GM18907 (cell line): Measurements from ENCODE around the gene LANCL2.
A peak's percentile ranks its signal among the peaks of the same experiment; 100 is the strongest.
"Not testable (repeated sequence)": the region's sequence is repeated elsewhere in the genome, so short reads cannot be mapped to it uniquely, and the experiment has no call there.

Experiments
- ATAC-seq: cut with Tn5 transposase; IDR thresholded peaks from one replicate; pipeline ENCODE4 v1.9.1; 2021; ENCODE audit warnings: mild to moderate bottlenecking, moderate library complexity; ENCODE audit not compliant: unreplicated experiment

Gene LANCL2, protein sequence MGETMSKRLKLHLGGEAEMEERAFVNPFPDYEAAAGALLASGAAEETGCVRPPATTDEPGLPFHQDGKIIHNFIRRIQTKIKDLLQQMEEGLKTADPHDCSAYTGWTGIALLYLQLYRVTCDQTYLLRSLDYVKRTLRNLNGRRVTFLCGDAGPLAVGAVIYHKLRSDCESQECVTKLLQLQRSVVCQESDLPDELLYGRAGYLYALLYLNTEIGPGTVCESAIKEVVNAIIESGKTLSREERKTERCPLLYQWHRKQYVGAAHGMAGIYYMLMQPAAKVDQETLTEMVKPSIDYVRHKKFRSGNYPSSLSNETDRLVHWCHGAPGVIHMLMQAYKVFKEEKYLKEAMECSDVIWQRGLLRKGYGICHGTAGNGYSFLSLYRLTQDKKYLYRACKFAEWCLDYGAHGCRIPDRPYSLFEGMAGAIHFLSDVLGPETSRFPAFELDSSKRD

DNA sequence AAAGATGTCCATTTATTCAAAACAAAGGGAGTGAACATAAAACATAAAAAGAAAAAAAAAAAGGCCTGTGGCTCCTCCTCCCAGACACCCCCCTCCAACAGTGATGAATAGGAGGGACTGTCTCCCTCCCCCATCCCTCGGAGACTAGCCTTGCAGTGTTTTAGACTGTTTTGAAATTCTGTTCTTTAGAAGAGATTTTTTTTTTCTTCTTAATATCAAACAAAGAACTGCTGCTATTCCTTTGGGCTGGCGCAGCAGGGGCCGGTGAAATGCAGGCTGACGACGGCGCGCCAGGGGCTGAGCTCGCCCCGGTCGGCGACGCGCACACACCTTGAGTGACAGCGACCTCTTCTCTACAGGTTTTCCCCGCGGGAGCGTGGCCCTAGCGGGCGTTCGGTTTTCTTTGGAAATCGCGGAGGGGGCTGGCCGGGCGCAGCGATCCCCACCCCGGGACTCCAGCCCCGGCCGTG lies at the start of gene LANCL2:
LANCL2 (plus strand) TSS at position 133 of the 470 bp plus-strand sequence. CDS start 689 bp downstream, outside the sequence.
- peak; percentile 43 for ATAC-seq

- no peak for ATAC-seq
Observed at GRCh38 chr7:55325371-55325792, 39.8 kb upstream of the LANCL2 start.

GRCh38 chr7:55326081-55326835 lies 38.9 kb upstream of the LANCL2 start:
- no peak for ATAC-seq

GRCh38 chr7:55326945-55327626 lies 38.1 kb upstream of the LANCL2 start:
- ATAC-seq: no peak

- no peak for ATAC-seq
Observed at GRCh38 chr7:55335151-55335550, 30.0 kb upstream of the LANCL2 start.

DNA sequence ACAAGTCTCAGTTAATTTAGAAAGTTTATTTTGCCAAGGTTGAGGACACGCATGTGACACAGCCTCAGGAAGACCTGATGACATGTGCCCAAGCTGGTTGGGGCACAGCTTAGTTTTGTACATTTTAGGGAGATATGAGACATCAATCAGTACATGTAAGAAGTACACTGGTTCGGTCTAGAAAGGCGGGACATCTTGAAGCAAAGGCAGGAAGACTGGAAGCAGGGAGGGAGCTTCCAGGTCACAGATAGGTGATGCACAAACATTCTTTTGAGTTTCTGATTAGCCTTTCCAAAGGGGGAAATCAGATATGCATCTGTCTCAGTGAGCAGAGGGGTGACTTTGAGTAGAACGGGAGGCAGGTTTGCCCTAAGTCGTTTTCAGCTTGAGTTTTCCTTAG lies 29.4 kb upstream of the LANCL2 start:
- ATAC-seq: no peak

- ATAC-seq: no peak
Observed at GRCh38 chr7:55336540-55336939, 28.6 kb upstream of the LANCL2 start.

DNA sequence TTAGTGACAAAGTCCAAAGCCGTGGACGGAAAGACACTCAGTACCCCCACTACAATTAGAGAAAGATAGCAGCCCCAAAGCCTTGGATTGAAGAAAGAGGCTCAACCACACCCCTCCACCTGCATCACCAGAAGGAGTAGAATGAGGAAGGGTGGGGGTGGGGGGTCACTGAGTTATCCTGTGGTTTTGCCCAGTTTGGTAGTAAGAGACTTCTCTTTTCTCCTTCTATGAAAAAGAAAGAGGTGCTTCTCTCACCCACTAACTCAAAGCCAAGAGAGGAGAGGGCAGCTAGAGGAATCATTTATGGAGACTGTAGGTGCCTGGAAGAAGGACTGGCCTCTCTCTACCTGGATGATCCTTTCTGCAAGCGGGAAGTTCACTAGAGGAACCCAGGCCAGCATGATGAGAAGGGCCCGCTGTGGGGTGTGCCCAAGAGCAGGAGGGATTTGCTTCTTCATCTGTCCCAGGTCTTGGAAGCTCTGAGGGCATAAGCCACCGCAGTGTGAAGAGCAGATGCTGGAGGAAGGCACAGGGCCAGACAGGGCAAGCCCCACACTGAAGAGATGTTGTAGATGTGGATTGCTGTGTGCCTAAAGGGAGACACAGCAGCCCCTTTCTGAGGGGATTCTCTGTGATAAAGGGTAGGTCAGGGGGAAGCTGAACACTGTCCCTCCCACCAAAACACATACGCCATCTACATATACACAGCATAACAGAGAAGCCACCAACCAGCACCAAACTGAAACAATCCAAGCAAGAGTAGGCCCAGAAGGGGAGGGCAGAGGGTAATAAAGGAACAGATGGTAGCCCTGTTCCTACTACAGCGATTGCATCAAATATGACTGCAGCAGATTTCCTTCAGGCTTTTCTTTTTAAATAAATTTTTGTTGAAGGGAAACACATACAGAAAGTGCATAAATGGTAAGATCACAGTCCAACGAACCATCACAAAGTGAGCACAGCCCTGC lies 25.8 kb upstream of the LANCL2 start:
- no peak for ATAC-seq

GRCh38 chr7:55342216-55342871 lies 22.8 kb upstream of the LANCL2 start:
- no peak for ATAC-seq

- ATAC-seq: no peak
Observed at GRCh38 chr7:55343002-55343781, 21.9 kb upstream of the LANCL2 start.

DNA sequence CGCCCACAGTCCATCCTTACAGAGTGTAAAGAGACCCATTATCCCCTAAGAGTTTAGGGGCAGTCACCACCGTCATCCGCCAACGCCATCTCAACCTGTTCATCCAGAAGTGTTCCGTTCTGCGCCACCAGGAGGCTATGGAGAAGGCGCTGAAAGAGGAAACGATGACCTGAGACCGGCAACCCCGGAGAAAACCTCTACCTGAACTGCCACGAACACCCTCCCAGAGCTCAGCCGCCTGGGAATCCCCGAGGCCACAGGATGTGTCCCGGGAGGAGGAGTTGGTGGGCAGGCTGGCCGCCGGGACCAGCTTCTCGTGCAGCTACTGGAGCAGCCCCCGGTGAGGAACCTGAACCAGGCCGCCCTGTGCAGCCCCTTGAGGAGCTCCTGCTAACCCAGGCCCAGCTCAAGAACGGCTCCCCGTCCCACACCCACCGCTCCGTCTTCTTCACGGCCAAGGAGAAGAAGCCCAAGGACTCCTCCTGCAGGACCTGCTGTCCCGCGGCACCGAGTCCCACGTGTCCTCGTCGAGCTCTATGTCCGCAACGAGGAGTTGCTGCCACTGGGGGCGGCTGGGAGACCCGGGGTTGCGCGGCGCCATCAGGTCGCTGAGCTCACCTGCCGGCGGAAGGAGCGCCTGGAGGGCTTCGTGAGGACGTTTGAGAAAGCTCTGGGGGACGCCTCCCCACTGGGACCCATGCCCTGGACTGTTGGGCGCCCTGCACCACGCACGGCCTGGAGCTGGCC lies 21.1 kb upstream of the LANCL2 start:
- no peak for ATAC-seq

- no peak for ATAC-seq
Observed at GRCh38 chr7:55344840-55345239, 20.3 kb upstream of the LANCL2 start.

DNA sequence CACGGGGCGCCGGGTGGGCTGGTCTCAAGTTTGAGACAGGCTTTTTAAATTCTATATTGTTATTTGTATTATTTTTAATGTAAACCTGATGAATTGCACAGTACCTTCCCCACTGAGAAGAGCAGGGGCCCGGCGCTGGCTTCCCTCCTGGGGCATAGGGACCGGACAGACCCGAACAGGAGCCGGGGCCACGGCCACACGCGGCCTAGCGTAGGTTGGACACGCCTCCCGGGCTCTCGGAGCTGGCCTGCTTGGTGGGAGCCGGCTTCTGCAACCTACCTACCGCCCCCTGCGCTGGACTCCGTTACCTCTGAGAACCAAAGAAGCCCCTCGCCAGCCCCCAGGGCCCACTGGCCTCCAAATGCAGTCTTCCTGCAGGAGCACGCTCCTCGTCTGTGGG lies 19.8 kb upstream of the LANCL2 start:
- no peak for ATAC-seq

GRCh38 chr7:55348502-55348901 lies 16.6 kb upstream of the LANCL2 start:
- ATAC-seq: no peak

GRCh38 chr7:55349121-55349520 lies 16.0 kb upstream of the LANCL2 start:
- no peak for ATAC-seq

DNA sequence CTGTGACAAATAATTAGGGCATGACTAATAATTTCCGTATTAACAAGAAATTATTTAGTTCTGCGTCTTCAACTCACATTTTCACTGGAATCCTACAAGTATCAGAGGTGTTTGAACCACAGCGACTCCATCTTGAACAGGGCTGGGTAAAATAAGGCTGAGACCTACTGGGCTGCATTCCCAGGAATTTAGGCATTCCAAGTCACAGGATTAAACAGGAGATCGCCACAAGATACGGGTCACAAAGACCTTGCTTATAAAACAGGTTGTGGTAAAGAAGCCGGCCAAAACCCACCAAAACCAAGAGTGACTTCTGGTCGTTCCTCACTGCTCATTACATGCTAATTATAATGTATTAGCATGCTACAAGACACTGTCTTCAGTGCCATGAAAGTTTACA lies 14.9 kb upstream of the LANCL2 start:
- no peak for ATAC-seq

- no peak for ATAC-seq
Observed at GRCh38 chr7:55351263-55351662, 13.9 kb upstream of the LANCL2 start.

DNA sequence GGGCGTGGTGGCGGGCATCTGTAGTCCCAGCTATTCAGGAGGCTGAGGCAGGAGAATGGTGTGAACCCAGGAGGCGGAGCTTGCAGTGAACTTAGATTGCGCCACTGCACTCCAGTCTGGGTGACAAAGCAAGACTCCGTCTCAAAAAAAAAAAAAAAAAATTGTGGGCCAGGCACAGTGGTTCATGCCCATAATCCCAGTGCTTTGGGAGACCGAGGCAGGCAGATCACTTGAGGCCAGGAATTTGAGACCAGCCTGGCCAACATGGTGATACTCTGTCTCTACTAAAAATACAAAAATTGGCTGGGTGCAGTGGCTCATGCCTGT lies 12.2 kb upstream of the LANCL2 start:
- ATAC-seq: not testable (repeated sequence)
